ENCODE data around the gene SLC17A7. TPM values are rescaled to one million over a fixed set of nuclear protein-coding genes. Genes with fewer than 3 reads are reported as not detected.
"Not testable (repeated sequence)": the region's sequence is repeated elsewhere in the genome, so short reads cannot be mapped to it uniquely, and the experiment has no call there.

The SLC17A7 gene
- polyA plus RNA-seq, 4 donors: 0.25 to 0.49 (median 0.40) TPM

DNA sequence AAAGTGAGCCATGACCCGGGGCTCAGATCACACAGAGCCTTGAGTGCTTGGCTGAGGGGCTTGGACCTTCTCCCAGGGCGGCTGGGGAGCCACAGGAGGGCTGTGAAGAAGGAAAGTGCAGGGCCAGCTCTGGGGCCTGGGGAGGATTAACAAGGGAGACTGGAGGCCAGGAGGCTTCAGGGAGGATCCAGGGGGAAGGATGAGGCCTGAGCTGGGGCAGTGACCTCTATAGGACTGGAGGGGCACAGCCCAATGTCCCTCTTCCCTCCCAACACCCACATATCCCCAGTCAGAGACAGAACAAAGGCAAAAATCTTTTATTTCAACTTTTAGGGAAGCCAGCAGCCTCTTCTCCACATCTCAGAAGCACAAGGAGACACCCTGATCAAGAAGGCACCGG, 4.7 kb upstream of the SLC17A7 start:
- no peak for DNase-seq (ENCODE audit: low read depth in 4 of 4, low spot score in 3 of 4)

DNA sequence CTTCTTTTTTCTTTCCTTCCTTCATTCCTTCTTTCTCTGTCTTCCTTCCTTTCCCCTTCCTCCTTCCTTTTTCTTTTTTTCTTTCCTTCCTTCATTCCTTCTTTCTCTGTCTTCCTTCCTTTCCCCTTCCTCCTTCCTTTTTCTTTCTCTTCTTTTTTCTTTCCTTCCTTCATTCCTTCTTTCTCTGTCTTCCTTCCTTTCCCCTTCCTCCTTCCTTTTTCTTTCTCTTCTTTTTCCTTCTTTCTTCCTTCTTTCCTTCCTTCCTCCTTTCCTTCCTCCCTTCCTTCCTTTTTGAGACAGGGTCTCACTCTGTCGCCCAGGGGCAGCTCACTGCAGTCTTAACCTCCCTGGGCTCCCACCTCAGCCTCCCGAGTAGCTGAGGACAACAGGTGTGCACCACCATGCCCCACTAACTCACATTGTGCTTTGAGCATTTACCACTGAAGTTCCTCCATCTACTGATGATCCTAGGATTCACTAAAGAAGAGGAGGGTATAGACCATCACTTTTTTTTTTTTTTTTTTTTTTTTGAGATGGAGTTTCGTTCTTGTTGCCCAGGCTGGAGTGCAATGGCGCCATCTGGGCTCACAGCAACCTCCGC, 2.9 kb upstream of the SLC17A7 start:
- DNase-seq (ENCODE audit: low read depth in 4 of 4, low spot score in 3 of 4): not testable (repeated sequence)

DNA sequence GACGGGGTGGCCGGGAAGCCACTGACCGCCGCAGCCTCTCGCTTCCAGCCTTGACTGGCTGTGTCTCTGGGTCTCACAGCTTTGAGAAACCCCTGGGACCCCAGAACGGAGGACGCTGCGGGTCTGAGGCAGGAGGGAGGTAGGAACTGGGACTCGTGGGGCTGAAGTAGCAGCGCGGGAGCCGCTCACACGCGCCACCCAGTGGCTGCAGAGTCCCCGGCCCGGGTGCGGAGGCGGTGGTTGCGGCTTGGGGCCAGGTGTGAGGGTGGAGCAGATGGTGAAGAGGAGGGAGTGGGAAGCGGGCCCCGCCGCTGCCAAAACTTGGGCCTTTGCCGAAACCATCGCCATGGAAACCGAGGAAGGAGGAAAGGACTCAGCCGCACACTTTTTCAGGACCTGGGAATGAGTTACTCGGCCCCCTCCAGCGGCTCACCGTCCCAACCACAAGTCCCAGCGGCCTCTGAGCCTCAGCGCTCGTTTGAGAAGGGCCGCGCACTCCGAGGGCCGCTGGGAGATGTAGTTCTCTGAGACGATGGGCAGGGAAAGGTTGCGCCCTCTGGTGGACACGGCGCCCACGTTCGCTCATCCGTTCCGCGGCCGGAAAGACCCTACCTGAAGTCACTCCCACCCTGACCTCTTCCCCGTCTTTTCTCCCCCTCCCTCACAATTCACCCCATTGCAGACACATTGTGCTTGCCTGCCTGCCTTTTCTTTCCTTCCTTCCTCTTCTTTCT, 2.2 kb upstream of the SLC17A7 start:
- DNase-seq (ENCODE audit: low read depth in 4 of 4, low spot score in 3 of 4): peak; percentile 92 to 97 (median 92)

DNA sequence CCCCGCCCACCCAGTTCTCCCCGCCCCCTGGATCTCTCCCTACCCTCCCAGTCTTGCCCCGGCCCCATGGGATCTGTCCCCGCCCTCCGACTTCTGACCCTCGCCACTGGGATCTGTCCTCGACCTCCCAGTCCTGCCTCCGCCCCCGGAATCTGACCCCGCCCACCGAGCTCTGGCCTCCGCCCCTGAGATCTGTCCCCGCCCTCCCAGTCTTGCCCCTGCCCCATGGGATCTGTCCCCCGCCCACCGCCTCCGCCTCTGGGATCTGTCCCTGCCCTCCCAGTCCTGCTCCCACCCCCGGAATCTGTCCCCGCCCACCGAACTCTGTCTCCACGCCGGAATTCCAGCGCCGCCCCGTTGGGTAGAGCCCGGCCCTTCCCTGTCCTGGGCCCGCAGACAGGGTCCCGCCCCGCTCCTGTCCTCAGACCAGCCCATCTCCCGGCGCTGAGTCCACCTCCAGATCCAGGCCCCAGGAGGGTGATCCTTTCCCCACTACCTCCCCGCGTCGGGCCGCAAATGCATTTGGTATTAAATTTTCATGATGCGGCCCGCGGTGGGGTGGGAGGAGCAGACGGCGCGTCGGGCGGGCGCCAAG, 1.5 kb upstream of the SLC17A7 start:
- peak in 3 of 4 donors; percentile 65 to 75 (median 67) for DNase-seq (ENCODE audit: low read depth in 4 of 4, low spot score in 3 of 4)

DNA sequence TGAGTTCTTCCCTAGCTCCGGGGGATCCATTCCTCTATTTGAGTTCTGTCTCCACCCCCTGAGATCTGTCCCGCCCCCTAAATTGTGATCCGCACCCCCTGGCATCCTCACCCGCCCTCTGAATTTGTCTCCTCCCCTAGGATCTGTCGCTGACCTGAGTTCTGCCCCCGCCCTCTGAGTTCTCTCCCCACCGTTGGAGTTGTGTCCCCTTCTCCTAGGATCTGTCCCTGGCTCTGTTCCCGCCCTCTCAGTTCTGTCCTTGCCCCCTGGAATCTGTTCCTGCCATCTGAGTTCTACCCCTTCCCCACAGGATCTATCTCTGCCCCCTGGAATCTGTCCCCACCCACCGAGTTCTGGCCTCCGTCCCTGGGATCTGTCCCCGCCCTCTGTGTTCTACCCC, 1.0 kb upstream of the SLC17A7 start:
- no peak for DNase-seq (ENCODE audit: low read depth in 4 of 4, low spot score in 3 of 4)

DNA sequence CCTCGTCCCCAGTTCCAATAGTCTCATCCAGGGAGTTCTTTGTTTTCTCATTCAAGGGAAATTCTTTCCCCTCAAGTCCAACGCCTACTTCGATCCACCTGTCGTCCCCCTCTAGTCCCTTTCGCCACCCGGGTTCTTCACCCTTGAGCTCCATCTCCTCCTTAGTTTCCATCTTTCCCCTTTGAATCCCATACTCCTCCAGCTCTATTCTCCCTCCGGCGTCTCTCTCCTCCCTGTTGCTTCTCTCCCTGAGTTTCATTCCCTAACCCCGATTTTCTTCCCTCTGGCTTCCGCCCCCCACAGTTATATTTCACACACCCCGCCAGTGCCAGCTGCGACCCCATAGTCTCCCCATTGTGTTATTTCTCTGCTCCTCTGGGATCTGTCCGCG, 628 bp upstream of the SLC17A7 start:
- DNase-seq (ENCODE audit: low read depth in 4 of 4, low spot score in 3 of 4): no peak

DNA sequence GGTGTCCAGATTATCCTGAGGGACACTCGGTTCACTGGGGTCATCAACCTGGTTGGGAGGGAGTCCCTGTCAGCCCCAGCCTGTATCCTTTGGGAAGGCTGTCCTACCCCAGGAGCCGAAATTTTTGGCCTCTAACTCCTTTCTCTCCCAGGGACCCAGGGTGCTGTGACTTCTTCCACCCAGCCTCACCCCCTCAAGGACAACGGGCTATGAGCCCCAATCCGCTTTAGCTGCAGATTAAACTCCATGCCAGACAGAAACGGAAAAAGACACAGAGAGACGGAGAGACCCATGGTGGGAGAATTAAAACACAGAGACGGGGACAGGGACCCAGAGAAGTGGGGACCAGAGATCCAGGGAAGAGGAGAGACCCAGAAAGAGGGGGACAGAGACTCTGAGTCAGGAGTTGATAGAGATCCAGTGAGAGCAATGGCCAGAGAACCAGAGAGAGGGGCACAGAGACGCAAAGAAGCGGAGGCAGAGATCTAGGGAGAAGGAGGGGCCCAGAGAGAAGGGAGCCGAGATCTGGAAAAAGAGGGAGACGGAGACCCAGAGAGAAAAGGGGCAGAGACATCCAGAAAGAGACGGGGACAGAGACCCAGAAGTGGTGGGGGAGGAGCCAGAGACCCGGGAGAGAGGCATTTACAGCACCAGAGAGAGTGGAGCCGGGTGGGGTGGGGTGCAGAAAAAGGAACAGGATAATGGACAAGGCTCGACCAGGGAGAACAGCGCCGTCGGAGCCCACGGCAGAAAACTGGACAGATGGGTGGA, 703 bp downstream of the SLC17A7 start:
- DNase-seq (ENCODE audit: low read depth in 4 of 4, low spot score in 3 of 4): no peak

DNA sequence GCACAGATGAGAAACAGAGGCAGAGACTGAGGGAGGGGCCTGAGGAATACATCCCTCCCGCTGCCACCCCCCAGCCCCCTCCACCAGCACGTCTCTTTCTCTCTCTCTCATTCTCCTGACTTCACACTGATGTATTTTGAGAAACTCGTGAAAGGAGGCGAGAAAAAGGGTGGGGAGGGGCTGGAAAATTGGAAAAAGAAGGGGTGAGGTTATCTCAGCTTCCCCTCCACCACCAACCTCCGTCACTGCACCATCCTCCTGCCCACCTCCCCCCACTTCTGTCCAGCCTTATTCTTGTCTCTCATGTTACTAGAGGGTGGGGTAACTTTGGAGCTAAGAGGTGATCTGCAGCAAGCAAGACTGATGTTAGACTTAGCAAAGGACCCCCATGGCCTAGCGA, 1.5 kb downstream of the SLC17A7 start:
- no peak for DNase-seq (ENCODE audit: low read depth in 4 of 4, low spot score in 3 of 4)

DNA sequence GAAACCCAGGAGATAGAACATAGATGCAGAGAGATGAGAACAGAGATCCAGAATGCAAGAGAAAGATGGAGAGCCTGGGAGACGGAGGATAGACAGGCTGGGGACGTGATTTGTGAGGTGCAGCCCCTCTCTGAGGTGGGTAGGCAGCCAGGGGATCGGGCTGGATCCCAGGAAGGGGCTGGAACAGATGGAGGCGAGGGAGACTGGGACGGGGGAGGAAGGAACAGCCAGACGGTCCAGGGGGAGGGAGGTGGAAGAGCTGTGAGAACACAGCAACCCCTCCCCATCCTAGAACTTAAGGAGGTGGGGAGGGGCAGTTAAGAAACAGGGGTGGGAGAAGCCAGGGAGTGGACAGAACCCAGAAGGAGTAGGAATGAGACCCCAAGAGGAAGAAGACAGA, 3.1 kb downstream of the SLC17A7 start:
- no peak for DNase-seq (ENCODE audit: low read depth in 4 of 4, low spot score in 3 of 4)

DNA sequence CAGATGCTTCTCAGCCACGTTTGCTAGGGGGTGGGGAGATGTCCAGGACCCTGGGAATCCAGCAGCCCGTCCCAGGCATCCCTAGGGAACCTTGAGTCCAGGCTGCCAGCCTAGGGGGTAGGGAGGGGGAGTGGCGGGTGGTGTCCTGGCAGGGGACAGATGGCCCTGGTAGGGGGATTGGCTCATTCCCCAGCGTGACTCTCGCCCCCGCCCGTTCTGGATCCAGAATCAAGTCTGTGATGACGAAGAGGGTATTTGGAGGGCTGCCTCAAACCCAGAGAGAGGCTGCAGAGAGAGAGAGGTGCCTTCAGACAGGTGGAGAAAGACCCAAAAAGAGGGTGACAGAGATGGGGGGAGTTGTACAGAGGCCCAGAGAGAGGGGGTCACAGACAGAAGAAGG, 4.1 kb downstream of the SLC17A7 start:
- no peak for DNase-seq (ENCODE audit: low read depth in 4 of 4, low spot score in 3 of 4)

DNA sequence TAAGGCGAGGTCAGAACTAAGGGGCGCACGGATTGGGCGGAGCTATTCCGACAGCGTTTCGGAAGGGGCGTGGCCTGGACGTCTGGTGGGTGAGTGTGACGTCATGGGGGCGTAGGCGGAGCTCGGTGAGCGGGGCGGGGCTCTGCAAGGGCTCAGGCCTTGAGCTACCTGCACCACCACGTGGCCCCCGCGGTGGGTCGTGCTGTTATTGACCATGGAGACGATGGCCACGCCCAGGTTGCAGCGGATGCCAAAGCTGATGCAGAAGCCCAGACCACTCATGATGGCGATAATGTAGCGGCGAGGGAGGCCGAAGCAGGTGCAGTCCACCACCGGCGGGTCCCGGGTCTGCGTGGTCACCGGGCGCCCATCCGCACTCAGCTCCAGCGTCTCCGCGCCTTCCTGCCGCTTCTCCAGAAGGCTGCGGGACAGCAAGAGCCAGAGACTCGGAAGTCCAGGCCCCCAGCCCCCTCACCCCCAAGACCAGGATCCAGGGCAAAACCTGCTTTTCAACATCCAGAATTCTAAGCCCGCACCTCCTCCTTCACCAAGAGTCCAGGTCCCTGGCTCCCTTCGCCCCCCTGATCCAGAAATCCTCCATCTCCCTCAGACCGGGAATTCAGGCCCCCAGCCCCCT, 4.8 kb downstream of the SLC17A7 start:
- no peak for DNase-seq (ENCODE audit: low read depth in 4 of 4, low spot score in 3 of 4)

DNA sequence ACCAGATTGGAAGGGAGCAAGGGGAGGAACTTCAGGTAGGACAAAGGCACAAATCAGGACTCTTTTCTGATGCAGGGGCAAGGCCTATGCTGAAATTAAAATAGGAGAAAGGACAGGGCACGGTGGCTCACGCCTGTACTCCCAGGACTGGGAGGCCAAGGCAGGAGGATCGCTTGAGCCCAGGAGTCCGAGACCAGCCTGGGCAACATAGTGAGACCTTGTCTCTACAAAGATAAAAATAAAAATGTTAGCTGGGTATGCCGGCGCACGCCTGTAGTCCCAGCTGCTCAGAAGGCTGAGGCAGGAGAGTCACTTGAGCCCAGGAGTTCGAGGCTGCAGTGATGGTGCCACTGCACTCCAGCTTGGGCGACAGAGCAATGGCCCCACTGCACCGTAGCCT, 5.7 kb downstream of the SLC17A7 start:
- no peak for DNase-seq (ENCODE audit: low read depth in 4 of 4, low spot score in 3 of 4)

DNA sequence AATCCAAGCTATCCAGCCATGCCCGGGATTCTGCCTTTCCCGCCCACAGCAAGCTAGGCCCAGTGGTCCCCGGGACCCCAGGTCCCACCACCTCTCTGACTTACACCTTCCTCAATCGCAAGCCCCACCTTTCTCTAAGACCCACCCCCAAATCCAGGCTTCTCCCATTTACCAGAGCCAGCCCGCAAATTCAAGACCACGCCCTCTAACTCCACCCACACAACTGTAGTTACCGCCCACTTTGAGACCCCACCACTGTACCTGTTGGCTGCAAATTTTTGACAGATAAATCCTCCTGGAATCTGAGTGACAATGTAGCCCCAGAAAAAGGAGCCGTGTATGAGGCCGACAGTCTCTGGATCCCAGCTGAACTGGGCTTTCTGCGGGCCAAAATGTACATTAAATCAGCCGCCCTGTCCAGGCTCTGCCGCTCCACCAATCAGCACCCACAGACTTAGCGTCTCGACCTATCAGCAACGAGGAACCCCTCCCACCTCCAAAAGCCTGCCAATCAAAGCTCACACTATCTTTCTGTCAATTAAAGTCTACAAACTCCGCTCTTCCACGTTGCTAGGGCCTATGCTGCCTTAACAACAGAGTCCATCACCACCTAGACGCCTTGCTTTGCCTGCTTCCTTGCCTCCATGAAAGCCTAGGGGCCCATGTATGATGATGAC, 6.3 kb downstream of the SLC17A7 start:
- no peak for DNase-seq (ENCODE audit: low read depth in 4 of 4, low spot score in 3 of 4)

DNA sequence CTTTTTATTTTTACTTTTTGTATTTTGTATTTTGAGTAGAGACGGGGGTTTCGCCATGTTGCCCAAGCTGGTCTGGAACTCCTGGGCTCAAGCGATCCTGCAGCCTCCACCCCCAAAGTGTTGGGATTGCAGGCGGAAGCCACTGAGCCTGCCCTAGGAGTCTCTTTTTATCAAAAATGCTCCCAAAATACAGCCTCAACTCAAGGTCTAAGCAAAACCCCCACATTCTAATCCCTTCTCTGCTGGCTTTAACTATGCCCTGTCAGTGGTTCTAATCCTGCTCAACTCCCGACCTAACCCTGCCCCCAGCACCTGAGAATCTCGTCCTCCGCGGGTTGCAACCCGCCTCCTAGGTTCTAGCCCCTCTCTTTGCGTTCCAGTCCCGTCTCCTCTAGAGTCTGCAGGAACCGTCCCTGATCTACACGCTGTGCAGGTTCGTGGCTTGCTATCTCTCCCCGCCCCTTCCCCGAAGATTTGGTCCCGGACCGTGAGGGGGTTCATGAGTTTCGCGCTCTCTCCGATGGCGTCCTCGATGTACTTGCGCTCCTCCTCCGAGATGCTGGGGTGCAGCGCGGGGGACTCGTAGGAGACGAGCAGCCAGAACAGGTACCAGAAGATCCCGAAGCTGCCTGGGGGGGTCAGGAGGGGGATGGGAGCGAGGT, 8.0 kb downstream of the SLC17A7 start:
- DNase-seq (ENCODE audit: low read depth in 4 of 4, low spot score in 3 of 4): no peak

DNA sequence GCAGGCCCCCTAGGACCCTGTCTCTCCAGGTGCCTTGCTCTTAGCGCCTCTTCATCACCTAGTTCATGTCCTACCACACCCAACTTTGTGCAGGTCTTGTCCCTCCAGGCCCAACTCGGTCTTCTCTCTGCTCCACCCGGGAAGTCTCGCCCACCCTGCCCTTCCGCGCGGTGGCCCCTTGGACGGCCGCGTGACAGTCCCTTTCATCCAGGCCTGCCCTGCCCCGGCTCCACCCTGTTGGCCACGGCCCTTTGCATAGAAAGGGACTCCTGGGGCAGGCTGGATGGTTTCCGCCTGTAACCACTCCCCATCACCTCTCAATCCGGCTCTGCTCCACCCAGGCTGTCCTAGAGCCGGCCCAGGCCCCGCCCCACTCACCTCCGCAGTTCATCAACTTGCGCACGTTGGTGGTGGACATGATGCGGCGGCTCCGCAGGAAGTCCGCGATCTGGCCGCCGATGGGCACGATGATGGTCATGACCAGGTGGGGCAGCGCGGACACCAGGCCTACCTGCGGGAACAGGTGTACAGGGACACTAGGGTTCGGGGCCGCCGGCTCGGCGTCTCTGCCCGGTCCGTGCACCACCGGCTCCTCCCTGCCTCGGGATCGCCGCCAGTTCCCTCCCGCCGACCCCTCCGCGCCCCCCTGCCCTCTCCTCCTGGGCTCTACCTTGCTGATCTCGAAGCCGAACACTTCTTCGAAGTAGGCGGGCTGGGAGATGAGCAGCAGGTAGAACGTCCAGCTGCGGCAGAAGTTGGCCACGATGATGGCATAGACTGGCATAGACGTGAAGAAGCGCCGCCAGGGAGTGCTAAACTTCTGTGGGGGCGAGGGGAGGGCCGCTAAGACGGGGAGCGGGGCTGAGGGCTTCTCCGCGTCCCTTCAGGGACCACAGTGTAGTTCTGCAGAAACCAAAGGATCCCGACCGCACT, 8.9 kb downstream of the SLC17A7 start:
- DNase-seq (ENCODE audit: low read depth in 4 of 4, low spot score in 3 of 4): no peak

DNA sequence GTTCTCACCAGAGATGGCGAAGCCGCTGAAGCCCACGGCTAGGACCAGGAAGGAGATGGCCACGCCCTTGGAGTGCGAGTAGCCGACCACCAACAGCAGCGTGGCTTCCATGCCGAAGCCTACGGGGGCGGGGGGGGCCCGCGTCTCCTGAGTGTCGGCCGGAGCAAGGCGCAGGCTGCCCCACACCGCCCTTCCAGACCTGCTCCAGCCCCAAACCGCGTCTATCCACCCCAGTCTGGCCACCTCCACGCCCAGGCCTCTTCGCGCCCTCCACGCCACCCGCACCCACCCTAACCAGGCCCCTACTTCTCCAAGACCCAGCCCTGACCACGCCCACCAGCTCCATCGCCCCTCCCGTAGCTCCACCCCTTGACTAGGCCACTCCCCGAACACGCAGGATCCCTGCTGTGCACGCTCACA, 10.0 kb downstream of the SLC17A7 start:
- DNase-seq (ENCODE audit: low read depth in 4 of 4, low spot score in 3 of 4): no peak

DNA sequence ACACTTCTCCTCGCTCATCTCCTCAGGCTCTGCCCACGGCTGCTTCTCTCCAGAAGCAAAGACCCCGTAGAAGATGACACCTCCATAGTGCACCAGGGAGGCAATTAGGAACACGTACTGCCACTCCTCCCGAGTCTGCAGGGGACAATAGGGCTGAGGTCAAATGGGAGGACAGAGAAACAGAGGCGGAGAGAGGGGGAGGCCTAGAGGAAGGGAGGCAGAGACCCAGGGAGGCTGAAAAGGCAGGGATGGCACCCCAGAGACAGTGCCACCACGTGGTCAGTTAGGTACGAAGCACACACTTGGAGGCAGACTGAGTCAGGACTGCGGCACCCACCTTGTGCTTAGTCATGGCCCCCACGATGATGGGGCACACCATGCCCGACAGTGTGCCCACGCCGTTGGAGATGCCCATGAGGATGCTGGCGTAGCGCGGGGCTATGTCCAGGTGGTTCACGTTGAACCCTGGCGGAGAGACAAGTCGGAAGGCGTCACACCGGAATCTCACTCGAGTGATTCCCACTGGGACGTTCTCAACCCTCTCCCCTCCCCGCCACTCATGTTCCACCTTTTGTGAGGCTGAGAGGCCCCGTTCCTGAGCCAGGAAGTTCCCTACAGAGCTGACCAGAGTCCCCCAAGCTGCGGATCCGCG, 10.5 kb downstream of the SLC17A7 start:
- no peak for DNase-seq (ENCODE audit: low read depth in 4 of 4, low spot score in 3 of 4)

DNA sequence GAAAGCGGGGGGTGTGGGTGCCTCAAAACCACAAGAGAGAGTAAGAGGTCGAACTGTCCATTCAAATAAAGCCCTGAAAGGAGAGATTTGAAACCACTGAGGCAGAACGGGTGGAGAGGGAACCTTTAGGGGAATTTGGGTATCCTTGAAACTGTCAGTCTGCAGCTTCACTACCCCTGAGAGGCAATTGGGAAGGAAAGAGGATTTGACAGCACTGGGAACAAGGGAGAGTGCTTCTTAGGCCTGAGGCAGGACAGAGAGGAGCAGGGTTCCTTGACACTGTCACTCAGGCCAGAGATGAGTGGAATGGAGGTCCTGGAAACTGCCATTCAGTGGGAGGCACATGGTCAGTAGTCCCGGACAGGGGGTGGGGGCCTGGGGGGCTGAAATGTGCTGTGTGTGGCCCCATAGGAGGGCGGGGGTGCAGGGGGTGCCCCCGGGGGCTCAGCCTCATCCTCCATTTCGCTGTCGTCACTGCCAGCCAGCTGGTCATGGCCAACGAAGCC, 11.1 kb downstream of the SLC17A7 start:
- no peak for DNase-seq (ENCODE audit: low read depth in 4 of 4, low spot score in 3 of 4)
